Right ventricle myocardium inferior (tissue), 1 donor: ENCODE data around the gene THSD4. TPM values are rescaled to one million over a fixed set of nuclear protein-coding genes. Genes with fewer than 3 reads are reported as not detected.
A peak's percentile ranks its signal among the peaks of the same experiment; 100 is the strongest.

ENCODE experiments used
- ATAC-seq: fragments of 200-7000 bp; cut with Tn5 transposase; one replicate; pipeline ENCODE4 v1.9.1; 2020; ENCODE audit warnings: mild to moderate bottlenecking, moderate library complexity
- DNase-seq: peaks from one replicate; pipeline ENCODE4 v3.0.0; 2021; ENCODE audit errors: missing footprints
- intact Hi-C: fragments of 100-400 bp; cut with DNase I; formaldehyde crosslinking; loops from one replicate; pipeline ENCODE4 v1.11.0; 2022
- total RNA-seq: library from RNA; stranded (reverse); fragmentation: NEBNext Ultra II Directional; extraction: Animal tissue kit (Norgen Biotek cat#: 25700); gene quantifications from one replicate; pipeline ENCODE4 v1.2.1, GENCODE V29; 2021
- donor health status: DM: no; HTN: yes; CAD: no; lungs with severe emphysema.

Gene THSD4
- total RNA-seq, 1 donor from 2014 or later = 73.1 TPM

DNA sequence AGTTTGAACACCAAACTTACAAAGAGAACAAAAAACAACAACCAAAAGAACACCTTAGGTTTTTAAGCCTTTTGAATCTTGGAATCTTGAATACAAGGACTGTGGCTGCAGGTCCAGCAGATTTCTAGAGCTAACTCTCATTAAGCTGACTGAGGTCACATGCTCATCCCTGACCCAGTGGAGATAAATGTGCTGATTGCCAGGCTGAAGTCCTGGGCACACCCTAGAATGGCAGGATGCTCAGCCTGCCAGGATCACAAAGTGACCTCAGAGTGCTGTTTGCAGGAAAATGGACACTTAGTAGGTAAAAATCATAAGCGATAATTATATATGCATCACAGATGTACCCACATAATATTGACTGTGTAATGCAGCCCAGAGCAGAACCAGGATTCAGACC lies 449.7 kb downstream of the THSD4 start:
- ATAC-seq = no peak
- intact Hi-C loops = no loop called here
- DNase-seq = peak; percentile 26

DNA sequence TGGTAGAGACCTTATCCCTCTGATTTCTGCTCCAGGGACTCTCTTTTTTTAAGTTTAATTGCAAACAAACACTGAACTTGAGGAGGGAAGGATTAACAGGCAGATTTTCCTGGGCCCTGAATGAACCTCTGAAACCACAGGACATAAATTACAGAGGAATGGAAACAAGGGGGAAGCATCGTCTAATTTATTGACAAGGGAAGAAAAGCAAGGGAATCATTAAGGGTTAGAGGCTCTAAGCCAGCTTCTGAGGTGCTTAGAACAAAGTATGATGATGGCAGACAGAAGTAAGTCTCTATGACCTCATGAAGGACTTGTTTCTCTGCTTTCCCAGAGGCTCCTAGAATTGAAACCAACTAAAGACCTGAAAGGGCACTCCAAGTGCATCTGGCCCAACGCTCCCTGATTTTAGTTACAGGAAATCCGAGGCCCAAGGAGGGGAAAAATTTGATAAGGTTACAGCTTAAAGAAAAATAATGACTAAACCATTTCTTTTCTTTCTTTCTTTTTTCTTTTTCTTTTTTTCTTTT lies 450.4 kb downstream of the THSD4 start:
- no peak for ATAC-seq
- intact Hi-C loops = no loop called here
- DNase-seq = no peak

DNA sequence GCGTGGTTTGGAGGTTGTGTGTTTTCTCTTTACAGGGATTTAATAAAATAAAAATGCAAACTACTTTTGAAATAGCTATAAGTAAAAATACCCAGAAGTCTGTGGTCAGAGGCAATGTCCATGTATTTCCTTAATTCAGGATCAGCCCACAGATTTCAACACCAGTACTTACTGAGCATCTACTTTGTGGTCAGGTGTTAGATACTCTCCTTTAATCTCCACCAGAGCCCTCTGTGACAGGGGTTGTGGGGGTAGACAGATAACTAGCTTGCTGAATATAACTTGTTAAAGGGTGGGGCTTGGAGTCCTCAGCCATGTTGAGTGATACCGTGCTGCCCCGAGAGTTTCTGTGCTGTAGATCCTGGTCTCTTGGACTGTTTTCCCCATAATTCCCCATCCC lies 451.0 kb downstream of the THSD4 start:
- ATAC-seq = no peak
- DNase-seq = no peak
- intact Hi-C loops = no loop called here

DNA sequence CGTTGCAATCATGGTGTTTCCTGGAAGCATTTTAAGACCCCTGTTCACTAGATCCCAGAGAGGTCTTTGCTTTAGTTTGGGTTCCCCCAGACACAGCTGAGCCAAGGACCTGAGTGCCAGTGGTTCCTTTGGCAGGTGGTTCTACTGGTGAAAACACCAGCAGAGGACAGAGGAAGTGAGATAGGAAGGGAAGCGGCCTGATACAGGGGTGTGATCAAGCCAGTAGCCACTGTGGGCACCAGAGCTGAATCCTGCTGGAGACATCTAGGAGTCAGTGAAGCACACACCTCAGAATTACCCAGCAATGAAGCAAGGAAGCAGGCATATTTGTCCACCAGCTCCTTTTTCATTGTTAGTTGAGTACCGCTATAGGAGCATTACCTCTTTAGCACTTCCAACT lies 451.9 kb downstream of the THSD4 start:
- DNase-seq = no peak
- peak; percentile 39 for ATAC-seq
- intact Hi-C loops = no loop called here

DNA sequence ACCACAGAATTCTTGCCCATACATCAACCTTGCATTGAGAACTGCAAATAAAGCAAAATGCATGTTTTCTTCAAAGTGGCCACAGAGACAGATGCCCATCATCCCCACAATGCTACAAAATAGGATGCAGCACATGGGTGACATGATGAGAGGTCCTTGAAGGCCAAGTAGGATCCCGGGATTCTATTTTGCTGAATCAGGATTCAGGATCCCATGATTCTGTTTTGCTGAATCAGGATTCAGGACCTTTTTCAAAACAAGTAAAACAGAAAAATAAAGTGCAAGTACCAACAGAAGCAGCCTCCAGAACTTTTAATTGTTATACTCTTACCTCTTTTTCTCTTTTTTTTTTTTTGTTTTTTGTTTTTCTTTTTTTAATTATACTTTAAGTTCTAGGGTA lies 453.0 kb downstream of the THSD4 start:
- DNase-seq (no peak), ATAC-seq (no peak)
- intact Hi-C loops = no loop called here

DNA sequence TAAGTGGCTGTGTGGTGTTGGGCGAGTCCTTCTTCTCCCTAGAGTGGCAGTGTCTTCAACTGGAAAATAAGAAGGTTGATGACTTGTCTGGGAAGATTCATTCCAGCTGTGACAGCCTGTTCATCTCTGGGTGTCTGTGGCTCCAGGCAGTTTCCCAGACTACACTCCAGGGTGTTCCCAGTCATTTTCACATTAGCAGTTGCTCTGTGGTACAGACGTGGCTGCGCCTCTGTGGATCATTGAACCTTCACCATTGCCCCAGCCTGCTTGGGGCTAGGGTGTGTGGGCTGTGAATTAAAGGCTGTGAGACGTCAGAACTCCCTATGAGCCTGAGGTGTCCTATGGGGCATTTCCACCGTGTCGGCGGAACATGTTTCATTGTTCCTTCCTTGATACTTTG lies 455.5 kb downstream of the THSD4 start:
- intact Hi-C loops = no loop called here
- DNase-seq = no peak
- no peak for ATAC-seq

DNA sequence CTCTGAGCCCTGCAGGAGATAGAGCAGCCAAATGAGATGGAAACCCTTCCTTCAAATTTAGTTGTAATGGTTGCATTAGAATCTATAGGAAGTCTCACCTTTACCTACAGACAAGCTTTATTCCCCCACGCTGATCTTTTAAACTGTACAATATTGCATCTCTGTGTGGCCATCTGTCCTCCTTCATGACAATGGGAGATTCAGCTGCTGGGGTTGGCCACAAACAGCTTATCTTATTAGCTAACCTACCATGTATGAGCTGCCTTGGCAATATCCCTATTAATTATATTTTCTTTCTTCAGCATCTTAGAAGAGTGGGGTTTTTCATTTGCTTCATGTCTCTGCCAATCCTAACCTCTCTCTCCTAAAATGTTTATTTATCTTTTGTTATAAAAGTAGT lies 456.4 kb downstream of the THSD4 start:
- no peak for ATAC-seq
- intact Hi-C loops = no loop called here

DNA sequence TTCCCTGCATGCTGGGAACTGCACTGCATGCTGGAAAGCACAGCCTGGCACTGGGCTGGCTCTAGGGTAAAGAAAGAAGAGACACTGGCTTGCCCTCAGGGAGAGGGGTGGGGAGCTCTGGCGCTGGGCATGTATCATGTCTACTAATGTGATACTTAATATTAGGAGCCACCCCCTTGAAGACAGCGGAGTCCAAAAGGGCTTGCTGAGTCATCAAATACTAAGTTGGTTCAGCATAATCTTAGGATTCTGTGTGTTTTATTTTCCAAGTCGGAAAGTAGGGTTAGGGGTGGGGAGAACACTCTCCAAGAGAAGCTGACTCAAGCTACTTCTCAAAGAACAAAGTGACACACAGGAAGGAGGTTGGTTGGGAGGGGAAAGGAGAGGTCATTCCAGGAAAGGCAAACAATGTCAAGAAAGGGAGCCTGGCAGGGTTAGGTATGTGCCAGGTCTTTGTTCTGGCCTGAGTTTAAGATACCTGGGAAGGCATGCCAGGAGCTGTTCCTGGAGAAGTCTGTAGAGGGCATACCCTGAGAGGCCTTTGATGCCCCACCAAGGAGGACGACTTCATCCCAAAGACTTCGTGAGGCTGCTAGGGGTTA lies 457.3 kb downstream of the THSD4 start:
- intact Hi-C loops = no loop called here
- ATAC-seq = no peak
- peak; percentile 53 for DNase-seq

More for the DNA sequence above, 456.4 kb downstream of the THSD4 start:
- DNase-seq = no peak

DNA sequence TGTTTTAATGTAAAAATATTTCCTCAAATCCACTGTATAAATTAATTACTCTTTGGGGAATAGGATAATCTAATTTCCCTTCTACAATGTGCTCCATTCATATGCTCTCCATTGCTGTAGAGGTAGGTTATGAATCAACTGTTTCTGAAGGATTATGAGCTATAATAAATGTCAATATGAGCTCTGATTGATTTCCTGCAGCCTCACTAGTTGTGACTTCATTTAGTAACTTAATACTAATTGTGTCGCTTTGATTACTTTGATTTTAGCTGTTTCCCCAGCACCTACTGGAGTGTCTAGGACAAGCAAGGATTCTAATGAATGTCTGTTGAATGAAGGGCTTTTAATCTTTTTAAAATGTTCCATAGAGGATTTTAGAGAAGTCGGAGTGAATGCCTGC lies 458.3 kb downstream of the THSD4 start:
- DNase-seq (no peak), ATAC-seq (no peak)
- intact Hi-C loops = no loop called here

DNA sequence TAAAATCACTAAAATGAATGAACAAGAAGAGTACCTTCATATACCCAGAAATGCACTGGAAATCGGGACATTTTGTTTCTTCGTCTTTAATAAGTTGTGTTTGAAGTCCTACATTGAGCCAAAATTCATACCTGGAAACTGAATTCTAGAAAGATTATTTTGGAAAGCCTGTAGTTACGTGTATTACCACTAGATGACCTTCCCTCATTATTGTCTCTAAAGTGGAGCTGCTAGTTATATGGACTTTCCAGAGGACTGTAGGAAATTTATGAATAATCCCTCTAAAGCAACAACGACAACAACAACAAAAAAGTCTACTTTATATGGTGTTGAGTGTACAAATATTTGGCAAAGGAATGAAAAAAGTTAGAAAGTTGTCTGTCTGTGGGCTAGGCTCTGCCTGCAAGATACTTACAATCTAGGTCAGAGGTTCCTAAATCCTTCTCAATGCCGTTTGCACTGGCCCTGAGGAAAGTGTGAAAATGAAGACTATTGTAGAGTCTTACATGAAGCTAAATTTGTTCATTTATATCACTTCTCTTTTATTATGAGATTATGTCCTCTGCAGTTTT lies 460.3 kb downstream of the THSD4 start:
- ATAC-seq (no peak), DNase-seq (no peak)
- intact Hi-C loops = loop anchor here (1.0 to 5.0 kb wide), 3 partner anchors 57 to 155 kb away; no protein-coding TSS in a partner anchor

DNA sequence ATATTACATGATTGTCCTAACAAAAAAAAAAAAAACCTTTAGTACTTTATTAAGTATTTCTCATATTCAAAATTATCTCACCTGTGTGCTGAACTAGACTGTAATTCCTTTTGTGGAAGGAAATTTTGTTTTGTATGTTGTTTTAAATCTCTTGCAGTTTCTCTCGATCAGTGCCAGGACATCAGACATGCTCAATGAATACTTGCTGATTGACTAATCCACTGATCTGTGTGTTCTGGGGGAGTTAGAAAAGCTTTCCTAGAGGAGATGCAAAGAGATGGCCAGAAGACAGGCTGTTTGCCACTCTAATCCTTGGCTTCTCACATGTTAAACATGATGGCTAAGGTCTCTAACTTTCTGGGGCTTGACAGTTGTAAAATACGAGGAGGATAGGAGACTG lies 461.8 kb downstream of the THSD4 start:
- intact Hi-C loops = loop anchor here (5.0 kb wide), 2 partner anchors 55 to 75 kb away; no protein-coding TSS in a partner anchor
- DNase-seq (no peak), ATAC-seq (no peak)

DNA sequence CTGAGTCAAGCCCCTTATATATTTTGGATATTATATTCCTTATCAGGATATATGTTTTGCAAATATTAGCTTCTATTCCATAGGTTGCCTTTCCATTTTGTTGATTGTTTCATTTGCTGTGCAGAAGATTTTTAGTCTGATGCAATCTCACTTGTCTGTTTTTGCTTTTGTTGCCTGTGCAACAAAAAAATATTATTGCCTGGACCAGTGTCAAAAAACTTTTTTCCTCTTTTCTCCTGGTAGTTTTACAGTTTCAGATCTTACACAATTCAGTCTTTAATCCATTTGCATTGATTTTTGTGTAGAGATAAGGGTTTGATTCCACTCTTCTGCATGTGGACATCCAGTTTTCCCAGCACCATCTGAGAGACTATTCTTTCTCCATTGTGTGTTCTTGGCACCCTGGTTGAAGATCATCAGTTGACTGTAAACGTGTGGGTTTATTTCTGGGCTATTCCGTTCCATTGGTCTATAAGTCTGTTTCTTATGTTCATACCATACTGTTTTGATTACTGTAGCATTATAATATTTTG lies 466.2 kb downstream of the THSD4 start:
- intact Hi-C loops = no loop called here
- DNase-seq (no peak), ATAC-seq (no peak)

DNA sequence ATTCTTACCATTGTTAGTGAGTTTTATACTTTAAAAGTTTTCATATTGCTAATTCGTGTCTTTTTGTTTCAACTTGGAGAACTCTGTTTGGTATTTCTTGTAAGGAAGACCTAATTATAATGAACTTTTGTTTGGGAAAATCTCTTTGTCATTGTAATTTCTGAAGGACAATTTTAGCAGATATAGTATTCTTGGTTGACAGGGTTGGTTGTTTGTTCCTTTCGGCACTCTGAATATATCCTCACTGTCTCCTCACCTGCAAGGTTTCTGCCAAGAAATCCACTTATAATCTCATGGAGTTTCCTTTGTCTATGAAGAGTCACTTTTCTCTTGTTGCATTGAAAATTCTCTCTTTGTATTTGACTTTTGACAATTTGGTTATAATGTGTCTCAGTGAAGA lies 469.9 kb downstream of the THSD4 start:
- ATAC-seq (no peak), DNase-seq (no peak)
- intact Hi-C loops = no loop called here

DNA sequence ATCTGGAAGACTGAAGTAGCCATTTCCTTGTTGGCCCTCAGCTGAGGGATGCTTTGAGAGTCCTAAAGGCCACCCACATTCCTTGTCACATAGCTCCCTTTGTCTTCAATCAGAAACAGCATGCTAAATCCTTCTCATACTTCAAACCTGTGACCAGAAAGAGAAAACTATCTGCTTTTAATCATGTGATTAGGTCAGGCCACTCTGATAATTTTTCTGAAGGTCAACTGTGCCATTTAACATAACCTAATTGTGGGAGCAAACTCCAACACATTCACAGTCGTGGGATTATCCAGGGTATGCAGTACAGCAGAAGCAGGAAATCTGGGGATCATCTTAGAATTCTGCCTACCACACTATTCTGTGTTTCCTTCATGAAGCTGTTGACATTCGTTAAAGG lies 471.2 kb downstream of the THSD4 start:
- no peak for ATAC-seq
- DNase-seq = no peak
- intact Hi-C loops = no loop called here

DNA sequence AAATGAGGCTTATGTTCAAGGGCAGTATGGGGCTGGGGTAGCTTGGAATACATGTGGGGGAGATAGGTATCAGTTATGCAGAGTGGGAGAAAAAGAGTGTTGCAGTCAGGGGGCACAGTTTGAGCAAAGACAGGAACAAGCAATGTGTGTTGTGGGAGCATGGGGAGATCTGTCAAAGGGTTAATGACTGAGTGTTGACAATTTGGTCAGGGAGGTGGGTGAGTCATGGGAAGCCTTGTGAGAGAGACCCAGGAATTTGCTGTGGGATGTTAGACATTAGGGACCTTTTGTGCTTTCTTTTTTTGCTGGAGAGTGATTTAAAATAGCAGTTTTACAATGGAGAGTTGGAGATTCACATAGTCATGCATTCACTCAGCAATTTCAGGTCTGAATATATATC lies 473.5 kb downstream of the THSD4 start:
- no peak for DNase-seq
- no peak for ATAC-seq
- intact Hi-C loops = no loop called here

DNA sequence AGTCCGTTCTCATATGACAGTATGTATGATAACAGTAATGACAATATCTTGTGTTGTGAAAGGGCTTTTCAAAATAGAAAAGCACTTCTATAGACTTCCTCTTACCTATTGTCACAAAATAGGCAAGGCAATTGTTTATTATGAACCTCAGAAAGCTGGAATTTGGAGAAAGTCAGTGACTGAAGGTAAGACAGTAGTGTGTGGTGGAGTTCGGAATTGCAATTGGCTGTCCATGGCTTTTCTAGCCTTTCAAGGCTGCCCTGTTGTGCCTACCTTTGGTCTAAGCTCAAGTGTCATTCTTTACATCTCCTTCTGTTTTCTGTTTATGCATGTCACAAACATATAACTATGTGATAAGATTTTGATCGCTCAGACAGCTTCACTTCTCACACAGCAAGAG lies 475.8 kb downstream of the THSD4 start:
- intact Hi-C loops = no loop called here
- ATAC-seq = no peak
- DNase-seq = no peak

DNA sequence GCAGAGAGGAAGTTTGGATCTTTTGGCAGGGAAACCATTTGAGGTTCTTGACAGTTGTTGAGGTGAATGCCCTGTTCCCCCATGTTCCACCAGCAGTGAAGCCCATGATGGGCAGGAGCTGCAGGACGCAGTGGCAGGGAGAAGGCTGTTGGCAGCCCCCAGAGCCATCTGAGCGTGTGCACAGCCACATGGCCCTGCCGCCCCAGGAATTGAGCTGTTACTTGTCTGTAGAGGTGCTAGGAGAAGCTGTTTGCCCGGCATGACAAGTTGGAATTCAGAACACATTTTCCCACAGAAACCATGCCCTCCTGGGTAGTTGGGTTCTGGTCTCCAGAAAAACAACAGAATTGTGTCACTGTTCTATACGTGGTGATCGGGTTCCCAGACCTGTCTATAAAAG lies 476.9 kb downstream of the THSD4 start:
- ATAC-seq (peak; percentile 43), DNase-seq (no peak)
- intact Hi-C loops = no loop called here

DNA sequence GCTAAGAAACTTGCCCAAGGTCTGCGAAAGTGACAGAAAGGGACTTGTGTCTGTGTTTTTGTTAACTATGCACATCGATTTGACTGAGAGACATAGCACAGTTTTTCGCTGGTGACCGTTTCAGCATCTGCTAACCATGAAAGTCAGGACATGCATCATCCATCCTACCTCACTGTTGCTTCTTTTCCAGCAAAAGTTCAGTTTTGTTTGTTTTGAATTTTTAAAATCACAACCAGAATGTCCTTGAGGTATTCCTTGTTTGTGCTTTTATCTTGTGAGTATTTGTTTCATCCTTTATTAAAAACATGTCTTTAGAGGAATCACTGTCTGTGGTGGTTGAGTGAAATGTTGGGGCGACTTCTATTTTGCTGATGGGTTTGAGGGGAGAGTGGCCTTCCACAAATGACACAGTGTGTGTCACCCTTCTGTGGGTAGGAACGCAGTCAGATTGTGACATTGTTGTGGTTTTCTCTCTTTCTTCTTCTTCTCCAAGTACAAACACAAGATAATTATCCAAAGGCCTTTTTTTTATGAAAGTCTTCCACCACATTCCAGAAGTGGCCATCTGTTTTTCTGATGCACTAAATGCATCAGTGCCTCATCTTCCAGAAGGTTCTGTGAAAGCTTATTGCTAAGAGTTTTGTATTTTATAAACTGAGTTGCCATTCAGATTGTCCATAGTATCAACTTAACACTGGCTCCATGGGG lies 480.7 kb downstream of the THSD4 start:
- DNase-seq (no peak), ATAC-seq (no peak)
- intact Hi-C loops = loop anchor here (5.0 kb wide), 2 partner anchors 49 to 94 kb away; no protein-coding TSS in a partner anchor

DNA sequence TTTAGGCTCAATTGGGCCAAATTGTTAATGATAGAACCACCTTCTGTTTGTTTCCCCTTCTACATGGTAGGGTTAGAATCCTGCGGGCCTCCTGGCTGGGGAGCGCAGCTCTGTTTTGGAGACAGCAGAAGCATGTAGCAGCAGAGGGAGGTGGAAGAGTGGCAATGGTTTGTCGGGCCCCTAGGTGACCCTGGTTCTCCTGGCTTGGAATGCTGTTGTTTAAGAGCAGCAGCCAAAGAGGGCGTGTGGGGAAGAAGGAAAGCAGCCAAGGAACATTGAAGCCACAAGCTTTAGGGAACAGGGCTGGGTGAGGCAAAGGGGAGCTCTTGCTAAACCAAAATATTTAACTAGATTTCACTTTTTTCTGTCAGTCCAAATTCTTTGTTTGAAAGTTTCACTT lies 481.4 kb downstream of the THSD4 start:
- intact Hi-C loops = loop anchor here (5.0 kb wide), 2 partner anchors 49 to 94 kb away; no protein-coding TSS in a partner anchor
- ATAC-seq = peak; percentile 90
- DNase-seq = peak; percentile 77

DNA sequence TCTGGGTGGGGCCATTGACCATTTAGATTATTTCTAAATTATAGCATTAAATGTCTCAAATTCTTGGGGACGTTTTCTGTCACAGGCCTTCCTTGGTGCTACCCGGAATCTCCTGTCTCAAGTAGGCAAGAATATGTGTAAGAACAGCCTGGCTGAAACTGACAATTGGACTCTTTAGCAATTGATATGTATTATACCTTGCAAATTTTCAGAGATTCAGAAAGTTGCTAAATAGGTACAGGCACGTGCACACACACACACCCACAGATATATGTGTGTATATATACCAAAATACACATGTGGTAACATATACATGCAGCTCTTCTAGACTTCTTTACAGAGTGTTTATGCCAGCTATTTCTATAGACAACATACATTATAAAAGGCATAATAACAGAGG lies 481.9 kb downstream of the THSD4 start:
- DNase-seq = no peak
- intact Hi-C loops = loop anchor here (5.0 kb wide), 2 partner anchors 50 to 95 kb away; no protein-coding TSS in a partner anchor
- no peak for ATAC-seq
